Measurements from ENCODE around the gene ZDHHC14.
"Not testable (repeated sequence)": the region's sequence is repeated elsewhere in the genome, so short reads cannot be mapped to it uniquely, and the experiment has no call there.

ZDHHC14 gene

GRCh38 chr6:157679605-157680580 is 298.9 kb downstream of the ZDHHC14 start:
- no peak for DNase-seq

GRCh38 chr6:157681041-157681650 is 300.2 kb downstream of the ZDHHC14 start:
- DNase-seq: no peak

GRCh38 chr6:157682856-157683481 is 302.0 kb downstream of the ZDHHC14 start:
- no peak for DNase-seq

DNA sequence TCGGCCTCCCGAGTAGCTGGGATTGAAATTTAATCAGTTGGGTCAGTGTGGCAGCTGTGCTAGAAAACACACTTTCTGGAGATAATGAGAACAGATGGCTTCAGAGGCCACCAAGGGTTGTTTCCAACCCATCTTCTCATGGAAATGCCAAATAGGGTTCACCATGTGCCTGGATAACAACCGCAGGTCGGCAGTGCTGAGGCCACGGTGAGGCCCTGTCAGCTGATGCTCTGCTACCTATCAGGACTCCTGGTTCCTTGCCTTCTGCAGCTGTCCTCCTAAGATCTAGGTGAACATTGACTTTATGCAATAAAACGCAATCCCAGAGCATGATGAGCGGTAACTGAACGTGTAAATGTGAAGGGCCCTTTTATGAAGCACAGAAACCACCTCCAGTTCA is 302.7 kb downstream of the ZDHHC14 start:
- no peak for DNase-seq

GRCh38 chr6:157684620-157685299 is 303.8 kb downstream of the ZDHHC14 start:
- DNase-seq: no peak

GRCh38 chr6:157685596-157686280 is 304.7 kb downstream of the ZDHHC14 start:
- no peak for DNase-seq

GRCh38 chr6:157688275-157688959 is 307.4 kb downstream of the ZDHHC14 start:
- DNase-seq: no peak

DNA sequence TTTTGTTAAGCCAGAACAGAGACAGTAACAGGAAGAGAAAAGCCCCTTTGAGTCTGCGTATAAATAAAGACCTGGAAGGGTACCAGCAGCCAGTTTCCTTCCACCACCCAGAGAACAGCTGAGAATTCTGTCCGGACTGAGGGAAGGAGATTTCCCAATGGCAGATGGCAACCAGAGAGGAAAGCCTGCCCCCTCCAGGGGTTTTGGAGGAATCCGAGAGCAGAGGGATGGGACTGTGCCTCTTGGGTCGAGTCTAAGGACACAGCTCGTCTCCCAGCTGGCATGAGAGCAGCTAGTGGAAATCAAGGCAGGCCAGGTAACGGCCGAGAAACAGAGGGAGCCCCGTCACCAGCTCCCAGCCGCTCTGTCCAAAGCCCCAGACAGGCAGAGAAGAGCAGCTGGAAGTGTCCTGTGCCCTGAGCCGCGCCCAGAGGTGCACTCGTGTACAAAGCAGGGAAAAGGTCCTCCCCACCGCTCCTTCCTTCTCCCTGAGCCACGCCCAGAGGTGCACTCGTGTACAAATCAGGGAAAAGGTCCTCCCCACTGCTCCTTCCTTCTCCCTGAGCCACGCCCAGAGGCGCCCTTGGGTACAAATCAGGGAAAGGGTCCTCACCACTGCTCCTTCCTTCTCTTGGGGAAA is 308.1 kb downstream of the ZDHHC14 start:
- no peak for DNase-seq

DNA sequence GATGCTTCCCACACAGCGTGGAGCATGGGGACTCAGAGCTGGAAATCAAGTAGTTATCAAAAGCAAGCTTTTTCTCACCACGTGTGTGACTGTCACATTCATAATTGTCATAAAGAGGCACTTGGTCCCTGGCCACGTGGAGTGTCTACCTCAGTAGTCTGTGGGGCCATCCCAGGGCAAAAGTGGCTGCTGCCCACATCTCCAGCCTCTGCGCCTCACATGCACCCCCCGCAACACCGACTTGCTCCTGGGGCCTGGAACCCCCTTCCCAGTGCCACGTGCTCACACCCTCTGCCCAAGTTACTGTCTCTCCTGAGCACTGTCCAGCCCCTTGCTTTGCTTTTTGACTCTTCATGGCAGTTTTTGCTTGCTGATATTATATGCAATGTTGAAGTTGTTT is 308.9 kb downstream of the ZDHHC14 start:
- no peak for DNase-seq

DNA sequence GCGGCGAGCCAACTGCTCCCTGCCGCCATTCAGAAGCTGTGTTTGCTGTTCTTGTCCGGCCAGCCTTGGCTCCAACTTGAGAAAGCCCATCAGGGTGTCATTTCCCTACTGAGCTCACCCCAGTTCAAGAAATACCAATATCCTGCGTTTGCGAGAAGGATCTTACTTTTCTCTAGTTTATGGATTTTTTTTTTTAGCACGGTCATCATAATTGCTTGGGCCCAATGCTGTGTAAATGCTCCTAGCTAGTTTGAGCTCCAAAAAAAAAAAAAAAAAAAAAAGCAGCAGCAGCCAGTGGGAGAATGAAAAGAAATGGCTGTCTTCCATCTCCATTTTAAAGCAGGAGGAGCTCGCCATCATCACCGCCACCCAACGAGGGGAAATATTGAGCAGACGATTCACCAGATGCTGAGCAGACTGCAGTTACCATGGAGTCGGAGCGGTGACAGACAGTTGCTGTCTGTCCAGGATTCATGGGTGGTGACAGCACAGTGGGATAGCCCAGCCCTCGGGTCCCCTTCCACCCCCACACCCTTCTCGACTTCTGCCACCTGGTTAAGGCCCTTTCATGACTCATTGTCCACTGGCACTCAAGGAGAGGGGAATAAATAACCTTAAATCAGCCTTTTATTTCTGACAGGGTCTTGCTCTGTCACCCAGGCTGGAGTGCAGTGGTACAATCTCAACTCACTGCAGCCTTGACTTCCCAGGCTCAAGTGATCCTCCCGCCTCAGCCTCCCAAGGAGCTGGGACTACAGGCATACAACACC is 309.6 kb downstream of the ZDHHC14 start:
- DNase-seq: no peak

- not testable (repeated sequence) for DNase-seq
Measured at GRCh38 chr6:157691621-157692020, 310.6 kb downstream of the ZDHHC14 start.

- DNase-seq: no peak
Measured at GRCh38 chr6:157693867-157694266, 312.9 kb downstream of the ZDHHC14 start.

DNA sequence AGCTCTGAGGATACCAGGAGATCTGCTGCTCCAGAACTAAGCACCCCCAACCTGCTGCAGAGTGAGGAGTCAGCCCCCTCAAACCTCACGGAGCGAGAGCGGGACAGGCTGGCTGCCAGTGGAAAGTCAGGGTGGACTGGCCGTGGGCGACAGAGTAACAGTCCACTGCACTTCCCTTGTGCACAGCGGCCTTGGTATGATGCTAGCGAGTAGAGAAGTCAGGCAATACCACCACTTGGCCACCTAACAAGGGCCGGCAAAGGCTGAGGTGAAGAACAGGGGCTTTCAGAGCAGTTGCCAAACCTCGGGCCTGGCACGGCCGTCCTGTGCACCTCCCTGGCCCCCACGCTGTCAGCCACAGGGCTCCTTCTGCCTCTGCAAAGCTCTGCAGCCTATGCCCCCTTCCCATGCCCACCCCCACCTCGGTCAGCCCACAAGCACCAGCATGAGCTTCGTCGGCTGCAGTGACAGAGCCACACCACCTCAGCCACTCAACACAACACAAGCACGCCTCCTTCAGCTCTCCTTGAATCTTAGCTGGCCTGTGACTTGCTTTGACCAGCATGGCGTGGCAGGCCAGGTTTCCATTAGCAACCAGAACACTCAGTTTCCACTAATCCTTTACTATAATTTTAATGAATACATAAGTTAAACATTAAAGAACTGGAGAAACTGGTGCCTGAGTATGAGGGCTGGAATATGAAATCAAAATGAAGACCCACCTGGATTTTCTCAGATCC is 314.5 kb downstream of the ZDHHC14 start:
- no peak for DNase-seq

DNA sequence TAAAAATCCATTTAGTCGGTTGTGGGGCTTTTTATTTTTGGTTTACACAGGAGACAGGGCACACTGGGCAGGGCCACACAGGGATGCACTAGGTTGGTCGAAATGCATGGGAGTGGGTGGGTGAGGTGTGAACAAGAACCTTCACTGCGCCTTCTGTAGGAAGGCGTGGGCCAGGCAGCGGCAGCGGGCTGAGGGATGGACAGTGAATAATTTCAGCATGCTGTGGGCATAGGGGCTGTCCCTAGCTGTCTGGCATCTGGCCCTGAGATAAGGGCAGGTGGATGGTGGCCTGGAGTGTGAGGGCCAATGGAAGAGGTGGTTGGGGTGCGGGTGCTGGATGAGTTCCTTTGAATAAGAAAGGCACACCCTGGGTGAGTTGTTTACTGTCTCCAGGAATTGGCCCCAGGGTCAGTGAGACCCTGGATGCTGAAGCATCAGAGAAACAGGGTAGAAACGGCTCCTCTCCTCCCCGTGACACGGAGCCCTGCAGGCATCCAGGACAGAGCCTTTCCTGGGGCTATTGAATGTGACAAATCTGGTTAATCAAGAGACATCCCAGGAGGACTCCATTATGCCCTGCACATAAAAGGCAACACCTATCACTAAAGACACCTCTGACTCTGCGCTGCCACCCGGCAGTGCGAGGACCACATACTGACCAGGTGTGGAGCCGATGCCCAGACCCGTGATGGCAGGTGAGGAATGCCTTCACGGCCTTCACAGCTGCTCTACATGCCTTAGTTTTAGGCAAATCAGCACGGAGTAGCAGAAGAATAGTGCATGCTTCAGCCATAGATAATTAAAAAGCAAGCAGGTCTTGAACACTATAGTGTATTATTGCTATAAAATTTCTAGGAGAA is 319.0 kb downstream of the ZDHHC14 start:
- DNase-seq: no peak

- DNase-seq: not testable (repeated sequence)
Measured at GRCh38 chr6:157706351-157706750, 325.4 kb downstream of the ZDHHC14 start.

GRCh38 chr6:157706883-157707282 is 325.9 kb downstream of the ZDHHC14 start:
- DNase-seq: no peak

DNA sequence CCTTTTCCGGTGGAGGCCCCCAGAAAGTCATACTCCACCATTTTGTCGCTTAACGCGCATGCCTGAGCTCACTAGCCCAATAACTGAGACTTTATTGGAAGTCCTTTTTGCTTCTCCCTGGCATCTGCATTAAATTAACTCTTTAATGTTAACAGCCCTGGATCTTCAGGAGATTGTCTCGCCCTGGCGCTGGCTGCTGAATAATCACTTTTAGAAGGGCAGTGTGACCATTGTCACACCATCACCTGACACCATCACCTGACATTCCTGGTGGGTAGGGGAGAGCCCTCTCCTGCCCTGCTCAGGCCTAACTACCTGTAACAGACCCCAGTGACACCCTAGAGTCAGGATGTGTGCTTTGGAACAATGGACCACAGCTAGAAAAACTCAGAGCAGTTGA is 326.6 kb downstream of the ZDHHC14 start:
- DNase-seq: no peak

DNA sequence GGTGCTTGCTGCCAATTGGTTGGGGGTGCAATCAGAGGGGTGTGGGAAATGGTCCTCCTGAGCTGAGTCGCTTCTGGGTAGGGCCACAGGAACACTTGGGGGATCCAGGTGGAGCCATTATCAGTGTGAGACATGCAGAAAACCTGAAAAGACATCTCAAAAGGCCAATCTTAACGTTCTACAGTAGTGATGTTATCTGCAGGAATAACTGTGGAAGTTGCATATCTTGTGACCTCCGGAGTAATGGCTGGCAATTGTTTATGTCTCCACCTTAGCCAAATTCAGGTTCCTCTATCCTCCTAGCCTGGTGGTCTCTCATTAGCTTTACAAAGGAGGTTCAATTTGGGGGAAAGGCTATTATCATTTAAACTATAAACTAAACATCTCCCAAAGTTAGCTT is 327.2 kb downstream of the ZDHHC14 start:
- no peak for DNase-seq

DNA sequence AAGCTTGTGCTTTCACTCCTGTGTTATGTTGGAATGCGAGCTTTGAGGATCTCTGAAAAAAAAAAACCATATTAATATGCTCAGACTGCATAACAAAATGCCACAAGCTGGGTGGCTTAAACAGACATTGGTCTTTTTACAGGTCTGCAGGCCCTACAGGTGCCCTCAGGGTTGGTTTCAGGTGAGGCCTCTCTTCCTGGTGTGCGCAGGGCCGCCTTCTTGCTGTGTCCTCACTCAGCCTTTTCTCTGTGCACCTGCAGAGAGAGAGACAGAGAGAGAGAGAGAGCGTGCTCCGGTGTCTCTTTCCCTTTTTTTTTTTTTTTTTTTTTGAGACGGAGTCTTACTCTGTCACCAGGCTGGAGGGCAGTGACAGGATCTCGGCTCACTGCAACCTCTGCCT is 327.9 kb downstream of the ZDHHC14 start:
- DNase-seq: no peak

Data from CD4-positive, alpha-beta T cell treated with Interleukin-1 beta for 1 hour (primary cell).